T-helper 2 cell treated with Interferon-gamma antibody and Interleukin-4, amounts not matched to agents 100 ng/mL and 5 ng/mL, for 36 hours (primary cell): Measurements from ENCODE around the gene GRIPAP1. TPM values are rescaled to one million over a fixed set of nuclear protein-coding genes. Genes with fewer than 3 reads are reported as not detected.
"Not testable (repeated sequence)": the region's sequence is repeated elsewhere in the genome, so short reads cannot be mapped to it uniquely, and the experiment has no call there.

Experiments
- intact Hi-C: fragments of 100-400 bp; cut with micrococcal nuclease; formaldehyde crosslinking; loops from one replicate; pipeline ENCODE4 v1.15.1; 2023
- total RNA-seq: library from RNA; stranded (reverse); gene quantifications from 2 replicates; pipeline ENCODE4 v1.2.3, GENCODE V29; 2022

Gene GRIPAP1
- total RNA-seq, 1 donor from 2014 or later, result 94.5 TPM

DNA sequence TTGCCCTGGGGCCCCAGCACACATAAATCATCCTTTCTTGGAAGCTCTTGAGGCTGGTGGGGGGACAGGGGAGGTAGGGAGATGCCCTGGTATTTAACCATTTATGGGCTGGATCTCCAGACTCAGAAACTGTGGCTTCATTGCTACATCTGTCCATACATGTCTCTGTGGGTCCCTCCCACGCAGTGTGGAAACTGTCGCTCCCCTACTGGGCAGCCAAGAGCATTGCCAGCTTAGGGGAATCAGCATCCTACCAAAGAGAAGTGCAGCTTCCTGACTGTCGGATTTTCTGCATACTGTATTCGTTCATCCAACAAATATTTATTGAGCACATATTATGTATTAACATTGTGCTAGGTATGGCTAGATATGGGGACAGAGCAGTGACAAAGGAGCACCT is 3.7 kb downstream of the GRIPAP1 start:
- intact Hi-C loops, result no loop called here

DNA sequence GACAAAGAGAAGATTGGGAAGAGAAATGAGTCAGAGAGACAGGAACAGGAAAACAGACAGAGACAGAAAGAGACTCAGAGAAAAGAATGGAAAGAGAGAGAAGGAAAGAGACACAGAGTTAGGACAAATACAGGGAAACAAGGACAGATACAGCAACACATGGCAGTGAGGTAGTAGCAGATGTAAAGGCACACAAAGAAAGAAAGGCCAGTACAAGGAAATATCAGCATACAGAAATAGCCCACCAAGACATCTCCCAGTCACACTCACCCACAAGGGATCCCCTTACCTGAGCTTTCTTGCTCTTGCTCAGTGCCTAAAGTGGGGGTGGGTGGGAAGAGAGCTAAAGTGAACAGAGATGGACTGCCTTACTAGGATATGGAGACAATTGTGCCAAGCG is 4.2 kb downstream of the GRIPAP1 start:
- intact Hi-C loops, result no loop called here

DNA sequence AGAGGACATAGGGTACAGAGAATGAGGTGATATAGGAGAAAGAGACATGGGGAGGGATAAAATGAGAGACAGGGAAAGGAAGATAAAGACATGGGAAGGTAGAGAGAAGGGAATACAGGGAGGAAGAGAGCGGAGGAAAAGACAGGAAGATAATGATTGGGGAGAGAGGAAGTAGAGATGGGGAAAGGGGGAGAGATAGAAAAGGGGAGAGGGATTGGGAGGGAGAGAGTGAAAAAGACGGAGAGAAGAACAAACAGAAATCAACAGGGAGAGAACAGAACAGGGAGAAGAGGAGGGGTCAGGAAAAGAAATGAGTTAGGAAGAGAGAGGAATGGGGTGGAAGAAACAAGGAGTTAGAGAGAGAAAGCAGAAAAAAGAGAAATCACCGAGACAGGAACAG is 4.6 kb downstream of the GRIPAP1 start:
- intact Hi-C loops, result no loop called here

DNA sequence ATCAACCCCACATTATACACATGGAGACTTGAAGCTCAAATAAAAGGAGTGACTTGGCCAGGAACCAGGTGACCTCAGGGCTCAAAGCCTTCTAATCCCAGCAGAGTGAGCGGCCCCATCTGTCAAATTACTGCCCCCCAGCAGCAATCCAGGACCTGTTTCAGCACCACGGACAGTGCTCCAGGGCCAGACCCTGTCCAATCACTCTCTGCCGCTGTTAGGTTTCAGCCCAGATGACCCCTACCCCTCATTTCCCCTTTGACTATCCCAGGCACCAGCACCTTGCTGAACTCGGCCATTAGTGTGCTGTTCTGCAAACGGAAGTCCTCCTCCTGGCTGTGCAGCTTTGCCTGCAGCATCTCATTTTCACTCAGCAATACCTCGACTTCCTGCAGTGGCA is 5.1 kb downstream of the GRIPAP1 start:
- intact Hi-C loops, result no loop called here

DNA sequence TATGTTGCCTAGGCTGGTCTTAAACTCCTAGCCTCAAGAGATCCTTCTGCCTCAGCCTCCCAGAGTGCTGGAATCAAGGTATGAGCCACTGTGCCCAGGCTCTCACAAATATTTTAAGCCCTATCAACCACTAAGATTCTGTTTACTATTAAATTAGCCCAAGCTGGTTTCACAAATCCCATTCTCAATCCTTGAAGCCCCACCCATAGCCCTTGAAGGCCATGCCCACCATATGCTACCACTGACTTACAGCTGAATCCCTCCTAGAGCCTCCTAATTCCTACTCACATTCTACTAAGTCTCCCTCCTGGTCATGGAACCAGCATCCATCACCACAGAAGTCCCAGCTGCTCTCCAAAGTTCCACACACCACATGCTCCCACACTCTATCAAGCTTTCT is 9.7 kb downstream of the GRIPAP1 start:
- intact Hi-C loops, result no loop called here

DNA sequence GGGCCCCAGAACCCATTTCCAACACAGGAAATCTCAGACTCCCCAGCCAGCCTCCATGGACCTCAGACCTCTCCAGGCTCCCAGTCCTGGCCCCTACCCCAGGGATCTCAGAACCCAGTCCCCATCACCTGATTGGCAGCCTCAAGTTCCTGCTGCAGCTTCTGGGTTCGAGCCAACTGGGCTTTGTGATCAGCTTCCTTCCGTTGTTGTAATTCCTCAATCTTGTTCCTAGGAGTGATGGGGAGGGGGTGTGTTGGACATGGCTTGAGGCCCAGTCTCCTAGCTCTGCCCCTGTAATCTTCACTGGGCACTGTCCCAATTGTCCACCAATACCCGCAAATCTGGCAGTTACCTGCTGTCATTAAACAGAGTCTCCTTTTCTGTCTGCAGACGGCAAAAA is 12.6 kb downstream of the GRIPAP1 start:
- intact Hi-C loops, result no loop called here

DNA sequence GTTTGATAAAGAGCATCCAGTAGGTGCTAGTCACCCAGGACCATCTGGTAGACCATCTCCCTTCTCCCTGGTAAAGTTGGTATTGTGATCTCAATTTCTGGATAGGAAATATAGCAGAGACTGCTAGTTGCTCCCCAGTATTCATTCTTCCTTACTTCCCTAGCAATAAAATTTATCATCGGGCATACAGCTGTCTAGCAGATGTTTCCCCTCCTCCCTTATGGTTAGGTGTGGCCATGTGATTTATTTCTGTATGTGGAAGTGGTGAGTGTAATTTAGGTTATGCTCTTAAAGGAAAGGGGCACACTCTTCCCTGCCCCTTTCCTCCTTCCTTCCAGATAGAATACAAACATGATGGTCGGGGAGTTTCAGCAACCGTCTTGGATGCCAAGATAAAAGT is 18.2 kb downstream of the GRIPAP1 start:
- intact Hi-C loops, result no loop called here

DNA sequence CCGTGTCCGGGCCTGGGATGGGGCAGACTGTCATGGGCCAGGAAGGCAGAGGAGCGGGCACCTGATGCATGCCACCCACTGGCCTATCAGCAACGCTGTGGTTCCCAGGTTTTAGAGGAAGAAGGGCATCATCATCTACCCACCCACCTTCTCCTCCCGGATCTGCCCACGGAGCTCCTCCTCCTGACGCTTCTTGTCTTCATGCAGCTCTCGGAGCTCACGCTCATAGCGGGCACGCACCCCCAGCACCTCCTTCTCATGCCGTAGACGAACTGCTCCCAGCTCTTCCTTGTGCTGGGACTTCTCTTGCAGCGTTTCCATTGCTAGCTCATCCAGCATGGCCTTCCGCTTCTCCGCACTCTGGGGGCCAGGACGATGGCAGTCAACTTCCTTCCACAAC is 19.0 kb downstream of the GRIPAP1 start:
- intact Hi-C loops, result no loop called here

DNA sequence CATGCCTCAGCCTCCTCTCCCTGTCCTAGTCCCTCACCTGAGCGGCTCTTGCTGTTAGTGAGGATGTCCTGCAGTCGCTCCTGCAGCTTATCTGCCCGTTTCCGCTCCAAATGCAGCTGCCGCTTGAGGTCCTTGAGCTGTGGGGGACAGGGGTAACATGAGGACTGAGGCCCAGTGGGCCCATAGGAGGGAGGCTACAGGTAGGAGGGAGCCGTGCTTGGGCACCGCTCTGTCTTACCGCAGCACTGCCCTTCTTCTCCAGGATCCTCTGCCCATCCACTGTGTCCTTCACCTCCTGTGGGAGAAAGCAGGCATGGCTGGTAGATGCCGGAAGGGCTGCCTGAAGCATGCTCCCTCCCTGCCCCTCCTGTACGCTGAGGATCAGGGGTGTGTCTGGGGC is 20.9 kb downstream of the GRIPAP1 start:
- intact Hi-C loops, result no loop called here

DNA sequence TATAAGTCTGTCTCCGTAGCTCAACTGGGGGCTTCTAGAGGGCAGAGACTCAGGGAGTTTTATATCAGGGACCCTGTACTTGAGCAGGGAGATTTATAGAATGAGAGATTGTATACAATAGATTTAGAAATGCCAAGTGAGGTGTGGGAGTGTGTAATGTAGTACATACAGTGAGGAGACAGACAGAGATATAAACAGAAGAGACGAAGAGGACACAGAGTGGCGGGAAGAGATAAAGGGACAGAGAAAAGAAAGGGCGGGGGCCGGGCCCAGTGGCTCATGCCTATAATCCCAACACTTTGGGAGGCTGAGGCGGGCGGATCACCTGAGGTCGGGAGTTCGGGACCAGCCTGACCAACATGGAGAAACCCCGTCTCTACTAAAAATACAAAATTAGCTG is 21.7 kb downstream of the GRIPAP1 start:
- intact Hi-C loops, result not testable (repeated sequence)

DNA sequence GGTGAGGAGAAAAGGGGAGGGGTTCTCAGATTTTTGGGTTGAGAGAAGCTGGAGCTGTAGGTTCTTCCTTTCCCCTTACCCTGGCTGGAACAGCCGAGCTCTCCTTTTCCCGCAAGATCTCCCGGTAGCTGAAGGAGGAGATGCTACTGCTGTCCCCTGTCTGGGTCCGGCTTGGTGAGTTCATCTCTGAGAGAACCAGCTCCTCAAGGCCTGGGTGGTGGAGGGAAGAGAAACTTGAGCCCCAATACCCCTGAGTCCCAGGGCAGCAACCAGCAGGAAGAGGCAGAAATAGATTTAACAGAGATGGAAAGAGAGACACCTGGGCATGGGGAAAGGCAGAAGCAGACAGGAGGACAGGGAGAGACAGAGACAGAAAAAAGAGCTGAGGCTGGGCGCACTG is 23.8 kb downstream of the GRIPAP1 start:
- intact Hi-C loops, result no loop called here

DNA sequence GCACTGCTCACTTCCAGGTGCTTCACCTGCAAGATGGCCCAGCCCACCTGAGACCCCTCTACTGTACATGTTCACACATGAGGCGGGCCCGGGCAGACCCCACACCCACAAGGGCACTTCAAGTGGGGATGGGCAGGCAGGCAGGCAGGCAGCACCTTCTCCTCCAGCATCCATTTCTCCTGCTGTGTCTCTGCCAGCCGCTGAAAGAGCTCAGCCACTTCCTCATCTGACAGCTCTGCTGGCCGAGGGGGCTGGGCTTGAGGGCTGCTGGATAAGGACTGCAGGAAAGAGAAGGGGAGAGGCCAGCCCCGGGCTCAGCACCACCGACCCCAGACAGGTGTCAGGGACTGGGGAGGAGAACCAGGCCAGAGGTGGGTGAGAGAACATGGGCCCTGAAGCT is 26.0 kb downstream of the GRIPAP1 start:
- intact Hi-C loops, result no loop called here

DNA sequence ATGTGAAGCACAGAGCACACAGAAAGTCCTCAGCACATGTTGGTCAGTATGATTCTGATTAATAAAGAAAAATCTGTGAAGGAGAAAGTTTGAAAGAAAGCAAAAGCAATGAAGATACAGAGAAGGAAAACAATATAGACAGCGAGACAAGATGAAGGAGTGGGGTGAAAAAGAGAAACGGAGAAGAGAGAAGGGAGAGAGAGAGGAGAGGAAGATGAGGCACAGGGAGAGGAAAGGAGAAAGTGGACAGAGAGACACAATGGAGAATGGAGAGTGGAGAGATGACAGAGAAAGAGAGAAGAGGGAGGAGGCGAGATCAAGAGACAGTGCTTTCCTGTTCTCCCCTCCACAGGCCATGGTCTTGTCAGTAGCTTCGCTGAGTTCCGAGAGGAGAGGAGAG is 26.5 kb downstream of the GRIPAP1 start:
- intact Hi-C loops, result no loop called here

DNA sequence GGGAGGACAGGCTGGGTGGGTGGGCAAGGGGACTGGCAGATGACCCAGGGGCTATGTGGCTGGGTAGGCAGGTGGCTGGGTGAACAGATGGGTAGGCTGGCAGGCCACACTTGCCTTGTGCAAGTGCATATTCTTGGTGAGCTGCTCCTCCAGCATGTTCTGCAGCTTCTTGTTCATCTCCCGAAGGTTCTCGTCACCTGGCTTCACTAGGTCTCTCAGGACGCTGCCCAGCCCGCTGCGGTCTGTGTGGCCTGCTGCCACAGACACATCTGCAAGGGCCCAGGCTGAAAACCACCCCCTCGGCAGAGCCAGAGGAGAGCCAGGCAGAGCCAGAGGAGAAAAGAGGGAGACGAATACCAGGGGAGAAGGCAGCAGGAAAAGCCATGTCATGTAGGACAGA is 27.0 kb downstream of the GRIPAP1 start:
- intact Hi-C loops, result no loop called here

DNA sequence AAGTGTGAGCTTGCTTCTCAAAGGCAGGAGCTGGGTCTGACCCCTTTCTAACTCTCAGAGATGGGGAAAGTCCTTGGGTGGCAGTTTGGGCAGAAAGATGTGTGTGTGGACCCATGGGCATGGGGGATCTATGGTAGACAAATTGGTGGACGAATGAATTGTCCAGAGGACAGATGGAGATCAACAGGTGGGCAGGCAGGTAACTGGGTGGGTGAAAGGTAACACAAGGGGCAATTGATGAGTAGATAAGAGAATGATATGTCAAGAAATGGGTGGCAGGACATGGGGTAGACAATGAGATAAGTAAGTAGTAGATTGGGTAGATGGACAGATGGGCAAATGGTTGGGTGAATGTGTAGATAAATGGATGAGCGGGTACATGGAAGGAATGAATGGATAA is 27.5 kb downstream of the GRIPAP1 start:
- intact Hi-C loops, result no loop called here

DNA sequence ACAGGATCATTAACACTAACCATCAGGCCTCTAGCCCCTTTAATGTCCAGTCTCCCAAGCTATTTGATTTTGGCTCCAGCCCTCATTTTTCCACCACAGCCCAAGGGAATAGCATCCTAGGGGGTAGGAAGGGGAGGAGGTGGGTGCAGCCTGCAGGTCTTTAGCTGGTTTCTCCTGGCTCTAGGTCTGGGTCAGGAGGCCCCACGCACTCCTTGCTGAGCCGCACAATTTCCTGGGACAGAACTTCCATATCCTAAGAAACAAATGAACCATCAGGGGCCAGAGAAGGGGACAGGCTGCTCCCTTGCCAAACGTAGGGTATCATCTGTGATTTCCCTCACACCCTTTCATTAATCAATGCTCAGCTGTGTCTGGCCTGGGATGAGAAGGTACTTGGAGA is 28.0 kb downstream of the GRIPAP1 start:
- intact Hi-C loops, result no loop called here

DNA sequence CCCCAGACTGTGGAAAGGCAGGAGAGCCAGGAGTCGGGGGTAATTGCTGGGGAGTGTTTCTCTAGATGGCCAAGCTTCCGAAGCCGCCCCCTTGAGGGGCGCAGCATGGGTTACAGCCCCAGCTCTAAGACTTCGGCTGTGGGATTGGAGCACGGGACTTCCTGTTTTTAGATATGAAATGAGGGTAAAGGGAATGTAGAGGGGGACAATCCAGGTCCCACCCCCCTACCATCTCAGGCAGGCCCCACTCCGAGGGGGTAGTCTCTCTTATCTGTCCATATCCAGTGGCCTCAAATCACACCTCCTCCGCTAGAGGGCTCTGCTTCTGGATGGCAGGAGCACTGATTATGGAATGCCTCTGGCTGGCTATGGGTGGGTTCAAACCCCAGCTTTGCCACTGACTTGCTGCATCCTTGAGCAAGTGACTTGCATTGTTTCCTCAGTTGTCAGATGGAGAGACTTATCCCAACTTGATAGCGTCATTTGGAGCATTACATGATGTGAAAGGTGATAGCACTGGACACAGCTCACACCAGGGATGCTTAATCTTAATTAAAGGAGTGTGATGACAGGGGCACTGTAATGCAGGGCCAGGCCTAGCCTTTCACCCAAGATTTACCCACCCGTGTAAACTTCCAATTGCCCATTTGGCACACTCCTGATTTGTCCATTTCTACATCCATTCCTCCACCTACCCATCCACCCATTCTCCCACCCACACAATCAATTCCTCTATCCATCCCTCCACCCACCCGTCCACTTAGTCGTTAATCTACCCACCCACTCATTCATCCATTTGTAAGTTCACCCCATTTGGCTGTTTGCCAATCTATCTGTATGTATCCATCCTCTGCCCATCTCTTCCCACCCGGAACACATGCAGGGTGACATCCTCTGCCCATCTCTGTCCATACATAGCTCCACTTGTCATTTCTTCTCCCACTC is 29.6 kb downstream of the GRIPAP1 start:
- intact Hi-C loops, result loop anchor here (2.0 kb wide), 1 partner anchor 70 kb away; the partner anchor contains the start of gene TFE3

DNA sequence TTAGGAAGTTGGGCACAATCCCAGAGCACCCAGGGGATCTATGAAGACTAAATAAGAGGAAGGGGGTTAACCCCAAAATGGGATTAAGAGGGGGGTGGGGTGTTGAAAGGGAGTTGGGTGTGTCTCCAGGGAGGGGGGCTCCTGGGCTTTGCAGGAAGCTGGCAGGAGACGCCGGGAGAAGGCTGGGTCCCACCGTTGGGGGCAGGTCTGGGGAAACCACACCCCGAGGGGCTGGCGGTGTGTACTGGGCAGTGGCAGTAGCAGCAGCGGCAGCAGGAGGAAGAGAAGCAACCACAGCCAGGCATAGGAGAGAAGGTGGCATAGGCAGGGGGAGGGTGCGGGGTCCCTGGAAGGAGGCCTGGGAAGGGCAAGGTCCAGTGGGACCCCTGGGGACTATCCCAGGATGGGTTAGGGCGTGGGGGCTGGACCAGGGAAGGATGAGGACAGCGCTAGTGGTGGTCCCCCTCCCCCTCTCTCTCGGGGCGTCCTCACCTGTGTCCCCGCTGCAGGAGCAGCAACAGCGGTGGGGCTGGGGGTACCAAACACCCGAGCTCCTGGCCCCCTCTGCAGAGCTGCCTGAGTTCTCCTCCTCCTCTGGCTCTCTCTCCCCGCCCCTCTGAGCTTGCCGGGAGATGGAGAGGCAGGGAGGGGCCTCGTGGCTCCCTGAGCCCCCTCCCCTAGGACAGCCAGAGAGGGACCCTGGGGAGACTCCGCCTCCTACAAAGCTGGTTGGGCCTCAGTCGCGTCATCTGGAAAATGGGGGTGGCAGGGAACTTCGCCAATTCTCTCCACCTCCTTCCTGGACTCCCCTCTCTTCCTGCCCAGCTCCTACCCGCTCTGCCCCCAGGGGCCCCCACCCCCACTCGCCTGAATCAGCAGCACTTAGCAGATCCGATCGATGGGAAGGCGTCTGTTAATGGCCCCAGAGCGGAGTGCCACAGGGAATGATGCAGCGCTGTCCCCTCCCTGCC is 30.5 kb downstream of the GRIPAP1 start, which contains the start of gene KCND1:
Gene KCND1 (minus strand): TSS at position 596 of the 971 bp plus-strand sequence. CDS start 1,573 bp downstream, outside the sequence.
- intact Hi-C loops, result loop anchor here (2.0 kb wide), 1 partner anchor 71 kb away; the partner anchor contains the start of gene TFE3

DNA sequence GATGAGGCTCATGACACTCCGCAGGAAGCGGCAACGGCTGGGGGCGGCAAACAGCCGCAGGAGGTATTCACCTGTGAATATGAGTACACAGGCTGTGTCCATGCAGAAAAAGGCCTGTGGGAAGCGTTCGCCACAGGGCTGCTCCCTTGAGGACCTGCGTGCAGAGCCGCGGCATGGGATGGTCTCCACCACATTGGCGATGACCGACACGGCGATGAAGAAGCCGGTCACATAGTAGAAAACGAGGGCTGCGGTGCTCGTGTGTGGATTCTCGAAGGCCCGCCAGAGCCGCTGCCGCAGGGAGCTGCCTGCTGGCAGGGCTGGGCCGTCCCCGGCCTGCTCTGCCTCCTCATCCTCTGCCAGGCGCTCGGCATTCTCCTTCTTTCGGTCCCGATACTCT is 32.6 kb downstream of the GRIPAP1 start:
- intact Hi-C loops, result no loop called here

DNA sequence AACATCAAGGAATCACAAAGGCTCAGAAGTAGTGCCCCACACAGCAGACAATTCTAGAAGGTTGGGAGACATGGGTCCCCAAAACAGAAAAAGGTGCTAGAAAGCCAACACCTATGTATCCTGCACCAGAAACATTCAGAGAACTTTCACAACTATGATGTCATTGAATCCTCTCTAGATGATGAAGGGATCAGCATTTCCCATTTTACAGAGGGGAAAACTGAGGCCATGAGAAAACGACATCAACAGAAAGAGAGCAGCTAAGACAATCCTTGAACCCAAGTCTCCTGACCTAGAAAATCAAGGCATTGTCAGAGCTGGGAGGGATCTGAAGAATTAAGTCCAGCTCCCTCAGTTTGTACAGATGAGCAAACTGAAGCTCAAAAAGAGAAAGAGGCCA is 33.7 kb downstream of the GRIPAP1 start:
- intact Hi-C loops, result no loop called here

DNA sequence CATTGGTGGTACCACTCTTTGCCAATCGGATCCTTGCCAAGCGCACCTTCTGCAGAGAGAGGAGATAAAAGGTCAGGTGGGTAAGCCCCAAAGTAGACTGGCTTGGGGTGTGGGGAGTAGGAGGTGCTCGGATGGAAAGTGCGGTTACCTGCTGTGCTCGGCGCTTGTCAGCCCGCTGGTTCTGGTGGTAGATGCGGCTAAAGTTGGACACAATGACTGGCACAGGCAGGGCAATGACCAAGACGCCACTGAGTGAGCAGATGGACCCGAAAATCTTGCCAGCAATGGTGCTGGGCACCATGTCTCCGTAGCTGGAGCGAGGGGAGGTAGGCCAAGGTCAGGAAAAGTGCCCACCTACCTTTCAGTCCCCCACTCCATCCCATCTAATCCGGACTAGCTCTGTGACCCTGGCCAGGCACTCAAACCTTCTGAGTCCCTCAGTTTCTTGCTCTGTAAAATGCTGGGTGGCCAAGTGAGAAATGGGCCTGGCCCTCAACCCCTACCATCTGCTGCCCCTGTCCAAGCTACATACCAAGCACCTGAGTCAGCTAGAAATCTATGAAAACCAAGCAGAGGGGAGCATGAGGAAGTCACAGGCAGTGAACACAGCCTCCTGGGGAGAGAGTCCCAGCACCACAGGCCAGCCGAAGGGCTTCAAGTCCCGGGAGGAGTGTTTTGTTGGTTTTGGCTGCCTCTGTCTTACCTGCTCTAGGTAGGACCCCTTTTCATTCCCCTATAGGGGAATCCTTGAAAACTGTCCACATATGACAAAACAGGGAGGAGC is 35.1 kb downstream of the GRIPAP1 start:
- intact Hi-C loops, result no loop called here
